GM21786 (cell line): Measurements from ENCODE around the gene HPN.

Experiments
- ATAC-seq: cut with Tn5 transposase; IDR thresholded peaks from one replicate; pipeline ENCODE4 v1.9.1; 2021; ENCODE audit not compliant: unreplicated experiment

The HPN gene

GRCh38 chr19:35080613-35081170 lies 39.2 kb downstream of the HPN start:
- ATAC-seq: no peak

- ATAC-seq: no peak
These were observed 39.7 kb downstream of the HPN start for GRCh38 chr19:35081201-35081600.

GRCh38 chr19:35083691-35084508 lies 42.4 kb downstream of the HPN start:
- ATAC-seq: no peak

- no peak for ATAC-seq
These were observed 42.9 kb downstream of the HPN start for GRCh38 chr19:35084509-35084762.

GRCh38 chr19:35085947-35086346 lies 44.4 kb downstream of the HPN start:
- no peak for ATAC-seq

GRCh38 chr19:35086455-35086854 lies 44.9 kb downstream of the HPN start:
- ATAC-seq: no peak

GRCh38 chr19:35087393-35087792 lies 45.9 kb downstream of the HPN start:
- no peak for ATAC-seq

GRCh38 chr19:35088131-35088913 lies 46.8 kb downstream of the HPN start:
- ATAC-seq: no peak

- no peak for ATAC-seq
These were observed 48.0 kb downstream of the HPN start for GRCh38 chr19:35089554-35089953.

- no peak for ATAC-seq
These were observed 48.6 kb downstream of the HPN start for GRCh38 chr19:35090160-35090505.

- ATAC-seq: no peak
These were observed 49.1 kb downstream of the HPN start for GRCh38 chr19:35090506-35091214.

GRCh38 chr19:35093430-35093829 lies 51.9 kb downstream of the HPN start:
- ATAC-seq: no peak

- ATAC-seq: no peak
These were observed 52.6 kb downstream of the HPN start for GRCh38 chr19:35093941-35094647.

- ATAC-seq: no peak
These were observed 53.1 kb downstream of the HPN start for GRCh38 chr19:35094656-35095055.

- no peak for ATAC-seq
These were observed 54.3 kb downstream of the HPN start for GRCh38 chr19:35095667-35096368.

GRCh38 chr19:35098413-35099049 lies 57.0 kb downstream of the HPN start:
- no peak for ATAC-seq

- no peak for ATAC-seq
These were observed 57.8 kb downstream of the HPN start for GRCh38 chr19:35099155-35099896.

- no peak for ATAC-seq
These were observed 58.4 kb downstream of the HPN start for GRCh38 chr19:35099897-35100275.
